H9 (cell line): ENCODE measurements around the gene PIP5KL1. TPM values are rescaled to one million over a fixed set of nuclear protein-coding genes. Genes with fewer than 3 reads are reported as not detected.

ENCODE experiments used
- DNase-seq: peaks from one replicate; pipeline ENCODE4 v3.0.0-alpha.2; 2017
- H2AFZ ChIP-seq: one replicate; pipeline ENCODE4 v1.6.1; 2013; ENCODE audit warnings: mild to moderate bottlenecking, low read length, control low read depth, moderate library complexity
- H2AK5ac ChIP-seq: 2 replicates; pipeline ENCODE4 v1.6.1; 2013; ENCODE audit warnings: low read length, control low read depth, mixed read lengths; ENCODE audit not compliant: insufficient read length
- H2BK120ac ChIP-seq: one replicate; pipeline ENCODE4 v1.6.1; 2013; ENCODE audit warnings: low read depth, mild to moderate bottlenecking, low read length, control low read depth, inconsistent platforms; ENCODE audit not compliant: poor library complexity, severe bottlenecking
- H2BK12ac ChIP-seq: 2 replicates; pipeline ENCODE4 v1.6.1; 2013; ENCODE audit warnings: low read length, control low read depth, mixed read lengths, low read depth; ENCODE audit not compliant: insufficient read length
- H2BK15ac ChIP-seq: 2 replicates; pipeline ENCODE4 v1.6.1; 2013; ENCODE audit warnings: low read depth, low read length, control low read depth
- H2BK20ac ChIP-seq: one replicate; pipeline ENCODE4 v1.6.1; 2013; ENCODE audit warnings: low read depth, mild to moderate bottlenecking, low read length, control low read depth, inconsistent platforms; ENCODE audit not compliant: poor library complexity, severe bottlenecking
- H2BK5ac ChIP-seq: 2 replicates; pipeline ENCODE4 v1.6.1; 2013; ENCODE audit warnings: low read length, control low read depth, mixed read lengths; ENCODE audit not compliant: insufficient read length
- H3K14ac ChIP-seq: 2 replicates; pipeline ENCODE4 v1.6.1; 2013; ENCODE audit warnings: low read length, control low read depth; ENCODE audit not compliant: insufficient read depth
- H3K18ac ChIP-seq: 2 replicates; pipeline ENCODE4 v1.6.1; 2013; ENCODE audit warnings: low read depth, mild to moderate bottlenecking, mixed read lengths, low read length, control low read depth; ENCODE audit not compliant: insufficient read length
- H3K23ac ChIP-seq: 2 replicates; pipeline ENCODE4 v1.6.1; 2013; ENCODE audit warnings: low read length, control low read depth, mixed read lengths, low read depth; ENCODE audit not compliant: insufficient read length
- H3K23me2 ChIP-seq: 2 replicates; pipeline ENCODE4 v1.6.1; 2013; ENCODE audit warnings: low read depth, mild to moderate bottlenecking, mixed read lengths, low read length, control low read depth; ENCODE audit not compliant: insufficient read length, poor library complexity, severe bottlenecking
- H3K27ac ChIP-seq: 2 replicates; pipeline ENCODE4 v1.5.1; 2013; ENCODE audit warnings: low read length, control low read depth, mixed read lengths, low read depth; ENCODE audit not compliant: insufficient read length
- H3K27me3 ChIP-seq: 2 replicates; pipeline ENCODE4 v1.6.1; 2013; ENCODE audit warnings: low read length, control low read depth, inconsistent platforms; ENCODE audit not compliant: insufficient read depth
- H3K4ac ChIP-seq: 2 replicates; pipeline ENCODE4 v1.6.1; 2013; ENCODE audit warnings: low read depth, mild to moderate bottlenecking, control low read depth, inconsistent platforms, low read length, moderate library complexity
- H3K4me1 ChIP-seq: 2 replicates; pipeline ENCODE4 v1.6.1; 2013; ENCODE audit warnings: low read length, control low read depth, inconsistent platforms; ENCODE audit not compliant: insufficient read depth
- H3K4me2 ChIP-seq: 2 replicates; pipeline ENCODE4 v1.6.1; 2013; ENCODE audit warnings: low read length, control low read depth, mixed read lengths; ENCODE audit not compliant: insufficient read length, insufficient read depth
- H3K56ac ChIP-seq: 2 replicates; pipeline ENCODE4 v1.6.1; 2013; ENCODE audit warnings: low read depth, mild to moderate bottlenecking, mixed read lengths, low read length, control low read depth; ENCODE audit not compliant: insufficient read length
- H3K79me1 ChIP-seq: 2 replicates; pipeline ENCODE4 v1.6.1; 2013; ENCODE audit warnings: low read depth, mild to moderate bottlenecking, moderate library complexity, low read length, control low read depth, inconsistent platforms; ENCODE audit not compliant: insufficient read depth, poor library complexity, severe bottlenecking
- H3K79me2 ChIP-seq: 2 replicates; pipeline ENCODE4 v1.6.1; 2013; ENCODE audit warnings: low read length, control low read depth, inconsistent platforms; ENCODE audit not compliant: insufficient read depth
- H3K9ac ChIP-seq: 2 replicates; pipeline ENCODE4 v1.6.1; 2013; ENCODE audit warnings: low read length, control low read depth, mixed read lengths; ENCODE audit not compliant: insufficient read length; ENCODE audit errors: extremely low read depth
- H3K9me3 ChIP-seq: one replicate; pipeline ENCODE4 v1.6.1; 2013; ENCODE audit warnings: low read depth, low read length, inconsistent platforms; ENCODE audit not compliant: control insufficient read depth
- H3T11ph ChIP-seq: one replicate; pipeline ENCODE4 v1.6.1; 2013; ENCODE audit warnings: mild to moderate bottlenecking, low read length, control low read depth, inconsistent platforms
- H4K20me1 ChIP-seq: one replicate; pipeline ENCODE4 v1.6.1; 2013; ENCODE audit not compliant: control insufficient read depth, insufficient read length, insufficient read depth
- H4K5ac ChIP-seq: 2 replicates; pipeline ENCODE4 v1.6.1; 2013; ENCODE audit warnings: low read depth, mild to moderate bottlenecking, mixed read lengths, low read length, control low read depth; ENCODE audit not compliant: insufficient read length
- H4K8ac ChIP-seq: replicated peaks from 2 replicates; pipeline ENCODE4 v1.6.1; 2013; ENCODE audit warnings: low read length, control low read depth, mixed read lengths, low read depth; ENCODE audit not compliant: insufficient read length
- H4K91ac ChIP-seq: 2 replicates; pipeline ENCODE4 v1.6.1; 2013; ENCODE audit warnings: low read depth, mild to moderate bottlenecking, moderate library complexity, mixed read lengths, low read length, control low read depth; ENCODE audit not compliant: insufficient read length
- H3K27ac Mint-ChIP-seq, 3 experiments: 2 replicates in 2 of 3; 3 replicates in 1 of 3; pipeline ENCODE4 v1.8.0; 2020 to 2021; ENCODE audit warnings: mixed read lengths in 3 of 3, mild to moderate bottlenecking in 1 of 3, moderate library complexity in 1 of 3
- H3K27me3 Mint-ChIP-seq: 2 replicates; pipeline ENCODE4 v1.8.0; 2021; ENCODE audit warnings: low read depth, mild to moderate bottlenecking, moderate library complexity, mixed read lengths
- H3K36me3 Mint-ChIP-seq, 3 experiments: 2 replicates in 2 of 3; 3 replicates in 1 of 3; pipeline ENCODE4 v1.8.0; 2020 to 2021; ENCODE audit warnings: low read depth in 3 of 3, mixed read lengths in 3 of 3; ENCODE audit not compliant: insufficient read depth in 1 of 3
- H3K4me1 Mint-ChIP-seq, 2 experiments: 2 replicates each; pipeline ENCODE4 v1.8.0; 2020; ENCODE audit warnings: mixed read lengths in 2 of 2
- H3K4me3 Mint-ChIP-seq, 2 experiments: 2 replicates in 1 of 2; 3 replicates in 1 of 2; pipeline ENCODE4 v1.8.0; 2020 to 2021; ENCODE audit warnings: mild to moderate bottlenecking in 2 of 2, mixed read lengths in 2 of 2, moderate library complexity in 1 of 2
- H3K9me3 Mint-ChIP-seq, 2 experiments: 2 replicates in 1 of 2; 3 replicates in 1 of 2; pipeline ENCODE4 v1.8.0; 2020; ENCODE audit warnings: mild to moderate bottlenecking in 2 of 2, mixed read lengths in 2 of 2, moderate library complexity in 1 of 2
- WGBS: extraction: QIAGEN DNeasy Blood & Tissue Kit; methylation state at CpG from one replicate; pipeline ENCODE4 v1.1.7; 2013; ENCODE audit warnings: missing lambda C conversion rate, low lambda C conversion rate, mixed read lengths; ENCODE audit not compliant: insufficient read length; ENCODE audit errors: extremely low coverage; 5-methylcytosine and 5-hydroxymethylcytosine counted together
- total RNA-seq: library from RNA; stranded (reverse); gene quantifications from 2 replicates; pipeline ENCODE4 v1.2.1, GENCODE V29; 2021
- TF ChIP-seq, protein P1 (sequence below): fragments of 200-600 bp; sonication (generic); conservative IDR thresholded peaks from 3 replicates; pipeline ENCODE4 v1.8.0; 2021; ENCODE audit warnings: antibody characterized with exemption, mild to moderate bottlenecking

Gene PIP5KL1
- total RNA-seq, 1 experiment from 2014 or later, result 11.6 TPM

GRCh38 chr9:127926906-127927200 is 3.7 kb downstream of the PIP5KL1 start:
- H3K9me3 Mint-ChIP-seq, result no peaks in the 10 kb centered on the region
- WGBS, result no CpG with 5 or more reads among the region's 19 CpGs
- H2BK120ac ChIP-seq, result no peak overlapping the region

More at GRCh38 chr9:127926906-127927200, 3.7 kb downstream of the PIP5KL1 start:
- TF ChIP-seq, protein P1, sequence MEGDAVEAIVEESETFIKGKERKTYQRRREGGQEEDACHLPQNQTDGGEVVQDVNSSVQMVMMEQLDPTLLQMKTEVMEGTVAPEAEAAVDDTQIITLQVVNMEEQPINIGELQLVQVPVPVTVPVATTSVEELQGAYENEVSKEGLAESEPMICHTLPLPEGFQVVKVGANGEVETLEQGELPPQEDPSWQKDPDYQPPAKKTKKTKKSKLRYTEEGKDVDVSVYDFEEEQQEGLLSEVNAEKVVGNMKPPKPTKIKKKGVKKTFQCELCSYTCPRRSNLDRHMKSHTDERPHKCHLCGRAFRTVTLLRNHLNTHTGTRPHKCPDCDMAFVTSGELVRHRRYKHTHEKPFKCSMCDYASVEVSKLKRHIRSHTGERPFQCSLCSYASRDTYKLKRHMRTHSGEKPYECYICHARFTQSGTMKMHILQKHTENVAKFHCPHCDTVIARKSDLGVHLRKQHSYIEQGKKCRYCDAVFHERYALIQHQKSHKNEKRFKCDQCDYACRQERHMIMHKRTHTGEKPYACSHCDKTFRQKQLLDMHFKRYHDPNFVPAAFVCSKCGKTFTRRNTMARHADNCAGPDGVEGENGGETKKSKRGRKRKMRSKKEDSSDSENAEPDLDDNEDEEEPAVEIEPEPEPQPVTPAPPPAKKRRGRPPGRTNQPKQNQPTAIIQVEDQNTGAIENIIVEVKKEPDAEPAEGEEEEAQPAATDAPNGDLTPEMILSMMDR, result no peak
- Histone ChIP-seq H2AK5ac (no peak overlapping the region), H3K79me1 (no peaks in the 10 kb centered on the region), H2BK5ac (no peak overlapping the region), H3K23me2 (peaks cover 16% of the 10 kb centered on the region), H3K4ac (no peak overlapping the region), H3K4me2 (peak overlapping the region; percentile 93), H2BK15ac (no peak overlapping the region), H4K5ac (no peak overlapping the region), H3K18ac (peak overlapping the region; percentile 58), H4K20me1 (no peaks in the 10 kb centered on the region), H4K91ac (no peak overlapping the region), H2BK12ac (no peak overlapping the region), H3K27me3 (no peaks in the 10 kb centered on the region), H3K9ac (peak overlapping the region; percentile 48), H4K8ac (no peak overlapping the region), H3K9me3 (no peaks in the 10 kb centered on the region), H3K14ac (peak overlapping the region; percentile 27), H3K56ac (no peak overlapping the region), H2BK20ac (no peak overlapping the region), H3K79me2 (no peaks in the 10 kb centered on the region), H3K4me1 (peaks cover 2% of the 10 kb centered on the region; the same call in 1 of the 2 replicates), H3T11ph (no peak overlapping the region), H3K27ac (no peak overlapping the region), H3K23ac (no peak overlapping the region), H2AFZ (no peak overlapping the region)
- Mint-ChIP-seq H3K27ac (no peak overlapping the region), H3K36me3 (peaks cover 2 to 6% (median 6%) of the 10 kb centered on the region in 3 experiments; a peak in 6 of 7 replicates), H3K27me3 (peaks cover 32% of the 10 kb centered on the region), H3K4me1 (peaks cover 21 to 34% of the 10 kb centered on the region in 2 experiments), H3K4me3 (peak overlapping the region; percentile 92 to 97)
- DNase-seq, result no peak
